Skin of body (tissue), 2 donors: ENCODE measurements around the gene SLC9A3. TPM values are rescaled to one million over a fixed set of nuclear protein-coding genes. Genes with fewer than 3 reads are reported as not detected.
"Not testable (repeated sequence)": the region's sequence is repeated elsewhere in the genome, so short reads cannot be mapped to it uniquely, and the experiment has no call there.

Experiments used
- DNase-seq: peaks from one replicate; lab custom pipeline; 2025; lab: John Stamatoyannopoulos, UW
- total RNA-seq: library from RNA; depleted of rRNA; stranded (reverse); fragments of >200 nt; gene quantifications from one replicate; pipeline ENCODE4 v1.2.3, GENCODE V29; 2014

The SLC9A3 gene
- total RNA-seq, 1 donor from 2014 or later: 1.5 TPM

DNA sequence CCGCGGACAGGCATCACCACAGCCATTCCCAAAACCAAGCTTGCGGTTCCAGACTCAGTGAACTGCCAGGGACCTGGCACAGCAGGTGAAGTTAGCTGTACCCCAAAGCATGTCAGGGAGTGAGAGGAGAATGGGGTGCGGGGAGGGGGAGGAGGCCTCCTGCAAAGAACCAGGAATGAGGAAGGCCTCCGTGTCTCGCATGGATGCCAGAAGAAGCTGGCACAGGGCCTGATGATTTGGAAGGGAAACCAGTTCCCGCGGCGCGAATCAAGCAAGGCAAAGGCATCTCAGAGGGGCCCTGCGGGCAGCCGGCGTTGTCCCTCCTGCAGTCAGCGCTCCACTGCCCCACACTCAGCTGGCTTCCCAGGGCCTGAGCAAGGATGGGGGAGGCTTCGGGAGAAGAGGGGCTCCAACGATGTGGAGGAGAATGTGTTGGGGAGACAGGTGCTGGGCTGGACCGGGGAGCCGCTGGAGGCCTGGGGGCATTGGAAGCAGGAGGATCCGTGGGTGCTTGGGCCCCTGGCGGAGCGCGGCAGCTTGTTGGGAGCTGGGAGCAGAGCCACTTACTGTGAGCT lies 14.6 kb downstream of the SLC9A3 start:
- DNase-seq: no peak

DNA sequence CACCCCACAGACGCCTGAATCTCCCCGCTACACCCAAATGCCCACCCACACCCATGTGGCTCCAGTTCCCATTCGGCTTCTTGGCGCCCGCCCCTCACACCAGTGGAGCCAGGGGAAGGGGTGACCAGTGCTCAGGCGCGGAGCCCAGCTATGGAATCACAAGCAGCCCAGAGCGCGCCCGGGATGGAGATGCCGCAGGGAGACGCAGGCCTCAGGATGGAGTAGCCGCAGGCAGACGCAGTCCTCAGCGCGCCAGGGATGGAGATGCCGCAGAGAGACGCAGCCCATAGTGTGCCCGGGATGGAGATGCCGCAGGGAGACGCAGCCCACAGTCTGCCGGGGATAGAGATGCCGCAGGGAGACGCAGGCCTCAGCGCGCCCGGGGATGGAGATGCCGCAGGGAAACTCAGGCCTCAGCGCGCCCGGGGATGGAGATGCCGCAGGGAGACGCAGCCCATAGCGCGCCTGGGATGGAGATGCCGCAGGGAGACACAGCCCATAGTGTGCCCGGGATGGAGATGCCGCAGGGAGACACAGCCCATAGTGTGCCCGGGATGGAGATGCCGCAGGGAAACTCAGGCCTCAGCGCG lies 16.2 kb downstream of the SLC9A3 start:
- not testable (repeated sequence) for DNase-seq

DNA sequence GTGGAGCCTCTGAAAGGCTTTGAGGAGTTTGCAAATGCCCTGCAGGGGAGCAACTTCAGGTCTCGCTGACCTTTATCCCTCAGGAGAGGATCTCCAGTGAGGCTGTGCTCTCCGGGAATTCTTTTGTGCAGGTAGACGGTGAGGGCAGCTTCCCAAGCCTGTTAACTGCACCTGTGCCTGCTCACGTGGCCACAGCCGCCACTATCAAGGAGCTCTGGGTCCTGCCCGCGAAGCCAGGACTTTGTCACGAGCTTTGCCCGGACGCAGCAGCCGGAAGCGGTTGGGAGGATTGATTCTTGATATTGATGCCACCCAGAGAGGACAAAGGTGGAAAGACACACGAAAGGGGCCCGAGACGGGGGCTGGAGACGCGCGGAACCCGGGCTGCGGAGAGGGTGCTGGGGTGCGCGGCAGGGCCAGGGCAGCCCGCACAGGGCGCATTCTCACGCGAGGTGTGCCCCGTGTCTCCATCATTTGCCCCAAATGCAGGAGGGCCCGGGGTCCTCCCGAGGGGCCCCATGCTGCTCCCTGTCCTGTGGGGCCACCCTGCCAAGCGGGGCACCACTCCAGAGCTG lies 18.2 kb downstream of the SLC9A3 start:
- DNase-seq: no peak

DNA sequence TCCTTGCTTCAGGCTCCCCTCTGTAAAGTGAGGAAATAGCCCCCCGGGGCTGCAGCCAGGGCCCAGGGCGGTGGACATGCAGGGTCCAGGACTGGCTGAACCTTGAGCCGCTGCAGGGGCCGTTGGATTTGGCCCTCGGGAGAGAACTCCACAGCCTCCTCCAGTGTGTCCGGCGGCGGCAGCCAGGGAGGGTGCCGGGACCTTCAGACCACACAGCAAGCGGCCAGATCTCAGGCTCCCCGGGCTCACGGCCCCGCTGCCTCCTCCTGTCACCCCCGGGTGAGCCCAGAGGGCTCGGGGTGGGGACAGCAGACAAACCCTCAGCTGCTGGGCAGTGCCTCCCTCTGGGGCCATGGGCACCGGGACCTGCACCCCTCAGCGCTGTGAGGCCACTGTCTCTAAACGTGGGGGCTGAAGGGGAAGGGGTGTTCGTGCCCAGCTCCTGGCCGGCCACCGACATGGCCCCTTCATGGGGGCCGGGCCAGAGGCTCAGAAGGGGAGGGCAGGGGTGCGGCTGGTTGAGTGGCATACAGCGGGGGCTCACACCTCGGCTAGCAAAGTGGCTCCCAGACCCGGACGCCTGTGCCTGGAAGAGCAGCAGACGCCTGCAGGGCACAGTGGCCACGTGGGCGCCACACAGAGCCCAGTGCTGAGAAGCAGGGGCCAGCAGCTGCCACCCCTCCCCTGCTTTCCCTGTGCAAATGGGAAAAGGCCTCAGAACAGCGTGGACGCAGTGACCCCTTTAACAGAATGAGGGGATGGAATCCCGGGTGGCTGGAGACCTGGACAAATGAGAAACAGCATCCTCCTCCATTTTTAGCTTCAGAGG lies 19.7 kb downstream of the SLC9A3 start:
- DNase-seq: no peak

DNA sequence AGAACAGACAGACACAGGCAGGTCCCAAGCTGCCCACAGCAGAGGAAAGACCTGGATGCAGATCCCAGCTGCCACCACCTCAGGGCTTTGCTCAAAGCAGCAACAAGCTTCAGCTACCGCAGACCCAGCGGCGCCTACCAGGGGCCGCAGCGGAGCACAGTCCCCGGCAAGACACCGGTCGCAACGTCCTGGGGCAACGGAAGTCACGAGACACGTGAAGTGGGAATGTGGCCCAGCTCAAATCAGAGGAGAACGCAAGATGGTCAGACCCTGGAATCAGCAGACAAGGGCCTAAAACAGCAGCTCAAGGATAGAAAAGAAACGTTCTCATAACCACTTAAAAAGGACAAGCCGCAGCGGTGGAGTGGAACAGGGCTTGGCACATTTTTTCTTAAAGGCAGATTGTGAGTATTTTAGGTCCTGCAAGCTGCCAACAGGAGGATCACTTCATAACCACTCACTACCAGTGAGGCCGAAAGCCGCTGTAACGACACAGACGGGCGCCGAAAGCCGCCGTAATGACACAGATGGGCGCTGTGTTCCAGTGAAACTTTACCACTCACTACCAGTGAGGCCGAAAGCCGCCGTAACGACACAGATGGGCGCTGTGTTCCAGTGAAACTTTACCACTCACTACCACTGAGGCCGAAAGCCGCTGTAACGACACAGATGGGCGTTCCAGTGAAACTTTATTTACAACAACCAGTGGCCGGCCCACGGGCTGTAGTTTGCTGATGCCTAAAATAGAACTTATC lies 21.7 kb downstream of the SLC9A3 start:
- DNase-seq: no peak

DNA sequence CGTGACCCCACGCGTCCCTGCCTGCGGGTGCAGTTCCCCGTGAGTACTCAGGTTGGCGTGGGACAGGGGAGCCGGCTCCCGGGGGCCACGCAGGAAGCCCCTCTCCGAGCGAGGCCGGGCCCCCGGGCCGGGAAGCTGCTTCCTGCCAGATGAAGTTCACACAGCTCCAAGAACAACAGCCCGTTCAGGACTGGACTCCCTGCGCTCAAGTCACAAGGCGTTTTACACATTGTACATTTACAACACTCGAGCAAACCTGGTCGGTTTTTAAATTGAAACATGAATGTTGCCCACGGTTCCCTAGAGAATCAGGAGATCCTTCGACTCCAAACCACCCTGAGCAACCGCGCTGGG lies 22.4 kb downstream of the SLC9A3 start:
- no peak for DNase-seq

DNA sequence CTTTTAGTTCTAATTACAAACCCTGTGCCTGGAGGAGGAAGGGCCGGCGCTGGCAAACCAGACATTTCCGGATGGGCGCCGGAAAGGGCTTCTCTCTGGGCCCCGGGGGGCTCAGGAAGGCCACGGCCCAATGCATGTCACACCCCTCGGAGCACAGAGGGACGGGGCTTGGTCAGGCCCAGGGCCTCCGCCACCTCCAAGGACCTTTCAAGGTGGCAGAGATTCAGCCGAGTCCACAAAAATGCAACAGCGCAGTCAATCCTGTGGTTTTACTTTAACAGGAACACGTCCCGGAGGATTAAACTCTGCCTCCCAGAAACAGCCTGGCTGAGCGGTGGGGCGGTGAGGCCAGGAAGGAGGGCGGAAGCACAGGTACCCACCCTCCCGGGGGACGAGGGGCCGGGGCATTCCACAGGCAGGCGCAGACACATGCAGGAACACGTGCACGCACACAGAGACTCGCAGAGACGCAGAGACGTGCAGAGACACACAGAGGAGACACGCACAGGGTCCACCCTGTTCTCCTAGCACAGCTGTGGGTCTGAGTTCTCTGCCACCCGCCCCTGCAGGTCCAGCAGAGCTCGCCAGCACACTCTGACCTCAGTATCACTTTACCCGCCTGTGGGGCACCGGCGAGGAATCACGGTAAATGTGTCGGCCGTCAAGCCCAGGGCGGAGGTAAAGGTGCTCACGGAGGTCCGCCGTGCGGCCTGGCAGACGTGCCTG lies 23.0 kb downstream of the SLC9A3 start:
- no peak for DNase-seq

DNA sequence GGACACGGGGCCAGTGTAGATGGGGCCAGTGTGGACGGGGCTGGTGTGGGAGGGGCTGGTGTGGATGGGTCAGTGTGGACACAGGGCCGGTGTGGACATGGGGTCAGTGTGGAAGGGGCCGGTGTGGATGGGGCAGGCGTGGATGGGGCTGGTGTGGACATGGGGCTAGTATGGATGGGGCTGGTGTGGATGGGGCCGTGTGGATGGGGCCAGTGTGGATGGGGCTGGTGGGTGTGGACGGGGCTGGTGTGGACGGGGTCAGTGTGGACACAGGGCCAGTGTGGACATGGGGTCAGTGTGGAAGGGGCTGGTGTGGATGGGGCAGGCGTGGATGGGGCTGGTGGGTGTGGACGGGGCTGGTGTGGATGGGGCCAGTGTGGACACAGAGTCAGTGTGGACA lies 23.8 kb downstream of the SLC9A3 start:
- no peak for DNase-seq

DNA sequence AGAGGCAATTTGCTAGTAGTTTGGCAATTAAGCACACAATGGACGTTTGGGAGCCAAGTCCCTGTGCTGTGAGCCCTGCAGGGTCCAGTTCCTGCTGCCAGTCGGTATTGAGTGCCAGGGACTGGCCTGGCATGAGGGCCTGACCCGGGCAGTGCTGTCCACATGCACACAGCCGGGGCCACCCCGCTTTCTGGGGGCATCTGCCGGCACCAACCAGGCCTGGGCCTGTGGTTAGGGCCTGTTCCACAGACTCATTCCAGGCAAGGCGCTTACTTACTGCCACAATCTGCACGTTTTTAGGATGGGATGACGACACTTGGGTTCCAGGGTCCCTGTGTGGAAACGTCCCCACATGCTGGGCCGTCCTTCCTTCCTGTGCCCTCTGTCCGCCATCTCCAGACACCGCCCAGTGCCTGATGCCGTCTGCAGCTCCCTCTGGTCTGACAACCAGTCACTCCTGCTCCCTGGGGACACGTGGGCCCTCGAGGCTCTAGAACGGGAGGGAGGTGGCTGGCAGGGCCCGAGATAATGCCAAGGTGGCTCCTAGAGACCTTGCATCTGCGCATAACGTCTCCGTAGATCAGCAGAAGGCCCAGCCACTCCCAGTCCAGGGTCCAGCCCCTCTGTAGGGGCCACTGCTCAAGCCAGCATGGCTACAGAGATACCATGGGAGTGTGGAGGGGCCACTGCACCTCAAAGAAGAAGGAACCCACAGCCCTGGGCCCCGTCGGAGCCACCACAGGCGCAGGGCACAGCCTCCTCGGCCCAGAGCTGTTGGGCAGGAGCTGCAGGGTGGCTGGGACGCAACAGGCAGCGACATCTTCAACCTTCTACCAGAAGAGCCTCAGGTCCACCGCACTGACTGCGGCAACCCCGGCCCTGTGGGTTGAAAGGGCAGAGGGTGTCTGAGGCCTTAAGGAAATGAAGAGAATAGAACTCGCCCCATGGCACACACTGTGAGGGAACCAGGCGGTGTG lies 24.7 kb downstream of the SLC9A3 start:
- DNase-seq: no peak

DNA sequence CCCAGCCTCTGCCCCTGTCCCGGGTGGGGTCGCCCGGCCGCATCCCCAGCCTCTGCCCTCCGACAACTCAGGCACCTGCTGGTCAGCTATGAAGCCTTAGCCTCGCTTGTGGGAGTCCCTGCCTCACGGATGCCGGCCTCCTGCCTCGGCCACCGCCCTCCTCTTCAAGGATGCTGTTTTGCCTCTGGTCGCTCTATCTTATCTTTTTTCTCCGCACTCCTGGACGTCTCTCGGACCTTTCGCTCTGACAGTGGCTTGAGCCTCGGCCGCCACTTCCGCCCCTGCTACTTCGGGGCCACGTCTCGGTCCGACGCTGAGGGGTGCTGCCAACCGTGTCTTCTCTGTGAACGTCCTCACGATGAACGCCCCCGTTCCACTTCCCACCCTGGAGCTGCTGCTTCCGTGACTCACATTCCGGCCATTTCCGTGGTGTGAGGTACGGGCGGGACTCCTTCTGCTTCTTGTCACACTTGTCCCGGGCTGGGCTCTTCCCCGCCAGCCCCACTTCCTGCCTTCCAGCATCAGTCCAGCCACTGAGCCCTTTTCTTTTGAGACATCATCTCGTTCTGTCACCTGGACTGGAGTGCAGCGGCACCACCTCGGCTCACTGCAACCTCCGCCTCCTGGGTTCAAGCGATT lies 26.3 kb downstream of the SLC9A3 start:
- no peak for DNase-seq

DNA sequence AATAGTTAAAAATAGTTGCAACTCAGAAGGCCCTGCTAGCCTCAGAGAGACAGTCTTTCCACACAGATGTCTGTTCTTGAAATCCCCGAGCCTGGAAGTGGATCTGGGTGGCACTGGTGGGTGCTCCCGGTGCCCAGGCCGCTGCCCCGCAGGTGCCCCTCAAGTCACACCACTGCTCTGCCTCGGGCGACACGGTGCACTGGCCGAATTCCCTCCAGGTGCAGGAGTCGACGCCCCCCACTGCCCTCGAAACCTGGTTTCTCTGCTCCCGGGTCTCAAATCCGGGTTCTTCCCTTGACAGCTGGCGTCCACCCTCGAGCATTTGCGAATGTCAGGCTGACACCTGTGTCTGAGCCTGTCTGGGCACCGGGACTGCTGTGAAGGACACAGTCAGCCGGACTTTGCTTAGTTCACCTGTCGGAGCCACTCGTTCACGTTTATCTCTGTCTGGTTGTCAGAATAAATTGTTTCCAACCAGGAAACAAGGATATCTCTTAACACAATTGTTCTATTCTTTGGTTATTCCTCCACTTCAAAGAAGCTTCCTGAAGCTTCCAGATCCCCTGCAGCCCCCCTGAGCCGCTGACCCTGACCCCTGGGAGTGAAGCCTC lies 27.1 kb downstream of the SLC9A3 start:
- DNase-seq: no peak

DNA sequence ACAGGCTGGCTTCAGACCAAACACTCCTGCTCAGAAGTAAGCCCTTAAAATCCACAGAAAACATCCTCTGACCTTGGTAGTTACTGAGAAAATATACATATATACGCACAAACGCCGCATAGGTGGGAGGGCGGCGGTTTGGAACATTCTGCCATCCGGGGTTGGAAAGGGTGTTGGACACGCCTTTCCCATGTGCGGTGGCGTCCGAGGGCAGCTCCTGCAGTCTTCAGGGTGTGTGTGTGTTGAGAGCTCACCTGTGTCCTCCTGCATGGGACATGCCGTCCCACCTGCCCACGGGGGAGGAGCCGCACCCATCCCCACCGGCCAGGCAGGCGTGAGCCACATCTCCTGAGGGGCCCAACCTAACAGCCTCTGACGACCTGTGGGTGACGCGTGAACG lies 28.2 kb downstream of the SLC9A3 start:
- DNase-seq: no peak

DNA sequence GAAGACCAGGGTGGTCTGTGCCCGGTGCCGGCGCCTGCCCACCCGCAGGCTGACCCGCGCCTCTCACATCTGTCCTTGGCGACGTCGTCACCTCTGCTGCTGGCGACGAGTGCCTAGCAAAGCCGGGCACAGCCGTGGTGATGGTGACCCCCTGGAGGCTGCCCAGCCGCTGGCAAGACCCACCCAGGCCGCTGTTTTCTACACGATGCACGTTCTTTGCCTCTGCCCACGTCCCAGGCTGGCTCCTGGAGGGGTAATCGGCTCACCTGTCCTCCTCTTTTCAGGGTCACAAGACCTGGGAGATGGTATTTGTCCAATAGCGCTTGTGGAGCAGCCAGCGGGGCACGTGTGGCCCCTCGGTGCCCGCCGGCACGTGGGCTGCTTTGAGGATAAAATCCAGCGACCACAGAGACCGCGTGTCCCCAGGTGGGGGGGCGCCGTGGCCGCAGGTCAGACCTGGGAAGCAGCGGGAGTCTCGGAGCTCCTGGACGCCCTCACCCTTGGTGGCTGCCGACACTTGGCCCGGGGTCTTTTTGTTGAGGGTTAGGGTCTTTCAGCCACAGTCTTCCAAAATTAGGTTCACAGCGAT lies 29.5 kb downstream of the SLC9A3 start:
- DNase-seq: no peak

DNA sequence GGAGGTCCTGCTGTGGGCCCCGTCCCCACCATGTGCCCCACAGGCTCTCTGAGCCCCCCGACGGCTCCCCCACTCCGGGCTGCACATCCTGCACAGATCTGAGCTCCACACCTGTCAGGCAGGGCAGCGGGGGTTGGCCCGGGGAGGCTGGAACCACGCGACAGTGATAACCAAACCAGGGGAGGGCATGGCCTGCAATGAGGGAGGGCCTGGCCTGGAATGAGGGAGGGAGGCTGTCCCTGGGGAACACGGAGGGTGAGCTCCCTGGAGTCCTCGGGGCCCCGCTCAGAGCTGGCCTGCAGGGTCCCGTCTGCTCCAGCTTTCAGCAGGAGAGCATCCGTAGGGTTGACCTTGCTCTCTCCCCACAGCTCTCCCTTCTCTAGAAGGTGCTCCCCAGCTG lies 30.5 kb downstream of the SLC9A3 start:
- no peak for DNase-seq

DNA sequence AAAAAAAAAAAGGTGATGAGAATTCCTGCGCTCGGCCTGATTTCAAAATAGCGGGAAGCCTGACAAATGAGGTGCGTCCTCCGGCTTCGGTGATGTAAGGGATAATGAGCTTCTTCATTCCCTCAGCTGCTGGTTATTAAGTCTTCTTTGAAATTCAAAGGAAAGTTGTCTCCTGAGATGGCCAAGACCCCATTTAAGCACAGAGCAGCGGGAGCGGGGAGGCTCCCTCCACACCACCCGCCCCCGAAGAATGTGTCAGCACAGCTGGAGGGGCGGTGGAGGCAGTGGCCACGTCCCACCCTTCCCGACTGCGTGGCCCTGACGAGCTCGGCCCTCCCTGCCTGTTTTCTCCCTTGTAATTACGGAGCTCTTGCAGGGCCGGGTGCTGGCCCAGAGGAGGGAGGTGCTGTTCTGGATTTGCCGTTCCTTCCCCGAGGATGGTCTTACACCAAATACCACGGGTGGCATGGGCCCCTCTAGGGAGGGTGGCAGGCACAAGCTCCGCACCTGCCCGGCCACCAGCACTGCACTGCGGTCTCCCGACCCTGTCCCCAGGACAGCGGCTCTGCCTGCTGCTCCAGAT lies 31.0 kb downstream of the SLC9A3 start:
- DNase-seq: no peak

DNA sequence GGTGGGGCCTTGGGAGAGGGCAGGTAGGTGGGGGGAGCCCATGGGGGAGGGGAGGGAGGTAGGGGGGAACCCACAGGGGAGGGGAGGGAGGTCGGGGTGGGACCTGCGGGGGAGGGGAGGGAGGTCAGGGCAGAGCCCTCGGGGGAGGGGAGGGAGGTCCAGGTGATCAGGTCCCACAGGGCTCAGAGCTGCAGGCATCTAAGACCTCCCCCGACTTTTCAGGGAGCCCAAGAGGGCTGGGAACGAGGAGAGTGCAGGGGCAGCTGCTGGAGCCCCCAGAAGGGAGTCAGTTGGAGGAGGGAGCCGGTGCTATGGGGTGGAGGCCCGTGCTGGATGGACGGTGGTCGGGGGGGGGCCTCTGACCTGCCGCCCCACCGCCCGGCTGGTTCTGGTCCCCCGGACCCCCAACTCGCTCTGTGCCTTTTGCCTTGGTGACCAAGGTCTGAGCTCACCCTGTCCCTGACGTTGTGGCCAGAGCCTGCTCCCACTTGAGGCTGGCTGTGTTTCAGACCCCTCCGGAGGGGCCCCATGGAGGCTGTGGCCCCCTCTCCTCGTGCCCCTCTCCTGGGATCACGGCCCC lies 31.8 kb downstream of the SLC9A3 start:
- no peak for DNase-seq

DNA sequence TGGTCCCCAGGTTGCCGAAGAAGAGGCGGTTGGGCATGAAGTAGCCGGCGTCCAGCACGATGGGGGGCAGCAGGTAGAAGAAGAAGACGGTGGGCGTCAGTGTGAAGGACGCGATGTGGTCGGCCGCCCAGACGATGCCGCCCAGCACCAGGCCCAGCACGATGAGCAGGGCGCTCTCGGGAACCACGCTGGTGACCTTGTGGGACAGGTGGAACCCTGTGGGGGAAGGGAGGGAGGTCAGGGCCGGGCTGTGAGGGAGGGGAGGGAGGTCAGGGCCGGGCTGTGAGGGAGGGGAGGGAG lies 32.4 kb downstream of the SLC9A3 start:
- no peak for DNase-seq
